OCI-LY7 (cell line): ENCODE results near the gene ABCG4. TPM values are rescaled to one million over a fixed set of nuclear protein-coding genes. Genes with fewer than 3 reads are reported as not detected.
A peak's percentile ranks its signal among the peaks of the same experiment; 100 is the strongest.

Experiments
- BruUV-seq: library from RNA; stranded (reverse); fragments of 400-500 nt; replicated peaks from 2 replicates; lab custom pipeline; 2021; lab: Mats Ljungman, UMichigan
- CTCF ChIA-PET: fragments of 300-600 bp; sonication (Branson Sonifier 250); formaldehyde crosslinking; loops from one replicate; lab custom pipeline; 2022; ENCODE audit warnings: antibody characterized with exemption; ENCODE audit not compliant: unreplicated experiment; lab: Charles Lee
- POLR2A ChIA-PET: fragments of 300-600 bp; sonication (Branson Sonifier 250); formaldehyde crosslinking; loops from one replicate; lab custom pipeline; 2022; ENCODE audit warnings: antibody characterized with exemption; lab: Charles Lee
- DNase-seq: peaks from one replicate; pipeline ENCODE4 v3.0.0-alpha.2; 2015; ENCODE audit warnings: low spot score
- H2AFZ ChIP-seq: fragments of 200-600 bp; sonication (generic), shearing (Covaris generic); 2 replicates; pipeline ENCODE4 v1.6.1; 2014; ENCODE audit warnings: mild to moderate bottlenecking, antibody characterized with exemption, low read length, moderate library complexity
- H3K27ac ChIP-seq: fragments of 200-600 bp; sonication (generic); 2 replicates; pipeline ENCODE4 v1.5.1; 2014; ENCODE audit warnings: mixed run types, low read depth, mild to moderate bottlenecking, moderate library complexity, low read length, inconsistent platforms; ENCODE audit not compliant: poor library complexity, severe bottlenecking
- H3K36me3 ChIP-seq: fragments of 200-600 bp; sonication (generic); 2 replicates; pipeline ENCODE4 v1.6.1; 2014; ENCODE audit warnings: mild to moderate bottlenecking, antibody characterized with exemption, low read length, moderate library complexity, mixed read lengths; ENCODE audit not compliant: insufficient read depth
- H3K4me1 ChIP-seq: fragments of 200-600 bp; sonication (generic); 2 replicates; pipeline ENCODE4 v1.5.1; 2014; ENCODE audit warnings: mild to moderate bottlenecking, low read length; ENCODE audit not compliant: insufficient read depth, poor library complexity, severe bottlenecking
- H3K4me2 ChIP-seq: fragments of 200-600 bp; sonication (generic); 2 replicates; pipeline ENCODE4 v1.6.1; 2014; ENCODE audit warnings: mild to moderate bottlenecking, low read length
- H3K4me3 ChIP-seq: fragments of 200-600 bp; sonication (generic); 2 replicates; pipeline ENCODE4 v1.5.1; 2014; ENCODE audit warnings: mild to moderate bottlenecking, low read depth, low read length; ENCODE audit not compliant: poor library complexity, severe bottlenecking
- H3K79me2 ChIP-seq: fragments of 200-600 bp; sonication (generic); 2 replicates; pipeline ENCODE4 v1.6.1; 2016; ENCODE audit warnings: low read depth, mild to moderate bottlenecking, low read length, moderate library complexity, mixed read lengths; ENCODE audit not compliant: insufficient read depth
- H3K9me2 ChIP-seq: fragments of 200-600 bp; sonication (generic); 2 replicates; pipeline ENCODE4 v1.6.1; 2016; ENCODE audit warnings: mild to moderate bottlenecking, low read length, mixed read lengths; ENCODE audit not compliant: insufficient read depth
- H3K9me3 ChIP-seq: fragments of 200-600 bp; sonication (generic); 2 replicates; pipeline ENCODE4 v1.6.1; 2014; ENCODE audit warnings: mild to moderate bottlenecking, mixed run types, low read length, mixed read lengths
- H4K20me1 ChIP-seq: fragments of 200-600 bp; sonication (generic); 2 replicates; pipeline ENCODE4 v1.6.1; 2014; ENCODE audit warnings: mild to moderate bottlenecking, antibody characterized with exemption, low read length, moderate library complexity, mixed read lengths; ENCODE audit not compliant: insufficient read depth
- EZH2phosphoT487 ChIP-seq: fragments of 200-600 bp; sonication (generic); IDR thresholded peaks from 2 replicates; pipeline ENCODE4 v1.6.1; 2018; ENCODE audit warnings: low read depth, borderline replicate concordance, mild to moderate bottlenecking, mixed run types, antibody characterized with exemption, low read length, moderate library complexity, mixed read lengths
- intact Hi-C: fragments of 100-400 bp; cut with micrococcal nuclease; formaldehyde crosslinking; loops from one replicate; pipeline ENCODE4 v1.10.0; 2022; ENCODE audit not compliant: unreplicated experiment
- total RNA-seq, 2 experiments: library from RNA; depleted of rRNA in 1 of 2; stranded (reverse); fragments of >200 nt in 1 of 2; shearing (Covaris generic) in 1 of 2; gene quantifications; 2 replicates each; pipeline ENCODE4 v1.2.3, GENCODE V29; 2014 to 2022
- TF ChIP-seq, protein P1 (sequence below): fragments of 200-600 bp; sonication (generic); conservative IDR thresholded peaks from 2 replicates; pipeline ENCODE4 v1.5.1; 2014; ENCODE audit warnings: mild to moderate bottlenecking, antibody characterized with exemption, low read length, moderate library complexity, mixed read lengths

ABCG4 gene
- total RNA-seq, 2 experiments from 2014 or later: not detected

DNA sequence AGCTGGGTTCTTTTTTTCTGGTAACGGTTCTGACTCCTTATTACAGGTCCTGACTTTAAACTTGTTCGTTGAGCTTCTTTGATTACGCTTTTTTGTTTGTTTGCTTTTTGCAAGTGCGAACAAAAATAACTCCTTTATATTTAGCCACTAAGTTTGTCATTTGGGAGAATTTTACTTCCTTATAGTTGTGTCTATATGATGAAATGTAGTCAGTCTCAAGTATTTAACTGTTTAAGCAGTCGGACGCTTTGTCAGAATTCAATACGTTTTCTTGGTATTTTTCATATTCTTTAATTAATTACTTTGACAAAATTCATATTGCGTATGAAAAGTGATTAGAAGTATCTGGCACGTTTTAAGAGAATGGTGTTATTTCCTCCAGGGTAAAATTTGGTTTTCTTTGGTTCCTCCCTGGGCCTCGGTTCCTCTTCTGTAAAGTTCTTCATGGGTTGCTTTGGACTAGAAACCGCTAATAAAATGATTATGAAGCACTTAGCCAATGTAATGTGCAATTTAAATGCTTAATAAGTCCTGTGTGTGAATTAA lies 58.6 kb downstream of the ABCG4 start:
- peaks cover 35% of the 10 kb centered on the region for H3K4me1 ChIP-seq
- peak overlapping the region; percentile 83 for H3K4me2 ChIP-seq
- H3K9me2 ChIP-seq: no peaks in the 10 kb centered on the region
- peak overlapping the region; percentile 78 for H3K27ac ChIP-seq
- peaks cover 10% of the 10 kb centered on the region for H3K36me3 ChIP-seq
- CTCF ChIA-PET: no interaction called here
- BruUV-seq: no TSS peak
- H3K9me3 ChIP-seq: no peaks in the 10 kb centered on the region
- DNase-seq: no peak
- H3K79me2 ChIP-seq: peaks cover 57% of the 10 kb centered on the region
- POLR2A ChIA-PET: interaction anchor here (0.6 to 1.0 kb wide), 6 partner anchors 14 to 106 kb away, joined by 3 to 7 read pairs (median 3); no protein-coding TSS in a partner anchor
- H4K20me1 ChIP-seq: no peaks in the 10 kb centered on the region; the same call in 1 of the 2 replicates
- TF ChIP-seq, protein P1, sequence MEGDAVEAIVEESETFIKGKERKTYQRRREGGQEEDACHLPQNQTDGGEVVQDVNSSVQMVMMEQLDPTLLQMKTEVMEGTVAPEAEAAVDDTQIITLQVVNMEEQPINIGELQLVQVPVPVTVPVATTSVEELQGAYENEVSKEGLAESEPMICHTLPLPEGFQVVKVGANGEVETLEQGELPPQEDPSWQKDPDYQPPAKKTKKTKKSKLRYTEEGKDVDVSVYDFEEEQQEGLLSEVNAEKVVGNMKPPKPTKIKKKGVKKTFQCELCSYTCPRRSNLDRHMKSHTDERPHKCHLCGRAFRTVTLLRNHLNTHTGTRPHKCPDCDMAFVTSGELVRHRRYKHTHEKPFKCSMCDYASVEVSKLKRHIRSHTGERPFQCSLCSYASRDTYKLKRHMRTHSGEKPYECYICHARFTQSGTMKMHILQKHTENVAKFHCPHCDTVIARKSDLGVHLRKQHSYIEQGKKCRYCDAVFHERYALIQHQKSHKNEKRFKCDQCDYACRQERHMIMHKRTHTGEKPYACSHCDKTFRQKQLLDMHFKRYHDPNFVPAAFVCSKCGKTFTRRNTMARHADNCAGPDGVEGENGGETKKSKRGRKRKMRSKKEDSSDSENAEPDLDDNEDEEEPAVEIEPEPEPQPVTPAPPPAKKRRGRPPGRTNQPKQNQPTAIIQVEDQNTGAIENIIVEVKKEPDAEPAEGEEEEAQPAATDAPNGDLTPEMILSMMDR: no peak
- no peak for TF ChIP-seq EZH2phosphoT487
- peak overlapping the region; percentile 100 for H3K4me3 ChIP-seq
- intact Hi-C loops: no loop called here
- no peak overlapping the region; the same call in 1 of the 2 replicates for H2AFZ ChIP-seq

DNA sequence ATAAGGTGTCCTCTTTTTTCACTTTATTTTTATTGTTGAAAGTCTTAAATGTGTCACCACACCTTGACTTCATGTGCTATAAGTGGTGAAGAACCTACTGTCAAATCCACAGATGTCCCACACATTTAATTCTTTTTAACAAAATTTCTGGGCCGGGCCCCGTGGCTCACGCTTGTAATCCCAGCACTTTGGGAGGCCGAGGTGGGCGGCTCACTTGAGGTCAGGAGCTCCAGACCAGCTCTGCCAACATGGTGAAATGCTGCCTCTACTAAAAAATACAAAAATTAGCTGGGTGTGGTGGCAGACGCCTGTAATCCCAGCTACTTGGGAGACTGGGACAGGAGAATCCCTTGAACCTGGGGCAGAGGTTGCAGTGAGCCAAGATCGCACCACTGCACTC lies 60.3 kb downstream of the ABCG4 start:
- Histone ChIP-seq H3K36me3 (peaks cover 10% of the 10 kb centered on the region), H3K4me2 (no peak overlapping the region), H4K20me1 (no peaks in the 10 kb centered on the region; the same call in 1 of the 2 replicates), H2AFZ (no peak overlapping the region), H3K9me3 (no peaks in the 10 kb centered on the region), H3K9me2 (no peaks in the 10 kb centered on the region), H3K79me2 (peaks cover 73% of the 10 kb centered on the region), H3K4me3 (no peak overlapping the region), H3K4me1 (peaks cover 35% of the 10 kb centered on the region), H3K27ac (no peak overlapping the region)
- TF ChIP-seq, protein P1: no peak
- TF ChIP-seq EZH2phosphoT487: no peak
- ChIA-PET CTCF (no interaction called here), POLR2A (interaction anchor here (0.6 to 1.9 kb wide), 4 partner anchors 13 to 74 kb away, joined by 3 to 8 read pairs (median 4); no protein-coding TSS in a partner anchor)
- DNase-seq: no peak
- intact Hi-C loops: no loop called here
- BruUV-seq: no TSS peak

DNA sequence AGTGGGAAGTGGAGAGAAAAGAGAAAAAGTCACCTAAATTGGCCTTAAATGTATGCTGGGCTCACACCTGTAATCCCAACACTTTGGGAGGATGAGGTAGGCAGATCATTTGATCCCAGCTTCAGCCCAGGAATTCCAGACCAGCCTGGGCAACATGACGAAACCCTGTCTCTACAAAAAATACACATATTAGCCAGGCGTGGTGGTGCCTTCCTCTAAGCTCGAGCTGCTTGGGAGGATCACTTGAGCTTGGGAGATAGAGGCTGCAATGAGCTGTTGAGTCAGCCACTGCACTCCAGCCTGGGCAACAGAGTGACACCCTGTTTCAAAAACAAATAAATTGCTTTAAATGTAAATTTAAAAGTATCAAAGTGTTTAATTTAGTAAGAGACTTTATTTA lies 61.2 kb downstream of the ABCG4 start:
- Histone ChIP-seq H3K4me1 (peaks cover 29% of the 10 kb centered on the region), H3K79me2 (peaks cover 82% of the 10 kb centered on the region), H3K9me2 (no peaks in the 10 kb centered on the region), H4K20me1 (peaks cover 3% of the 10 kb centered on the region; the same call in 1 of the 2 replicates), H3K9me3 (no peaks in the 10 kb centered on the region), H3K27ac (no peak overlapping the region), H2AFZ (no peak overlapping the region), H3K4me3 (no peak overlapping the region), H3K36me3 (peaks cover 11% of the 10 kb centered on the region), H3K4me2 (no peak overlapping the region)
- intact Hi-C loops: no loop called here
- ChIA-PET POLR2A (interaction anchor here (0.5 to 1.9 kb wide), 5 partner anchors 12 to 594 kb away, joined by 3 to 6 read pairs (median 3); no protein-coding TSS in a partner anchor), CTCF (no interaction called here)
- TF ChIP-seq EZH2phosphoT487: no peak
- TF ChIP-seq, protein P1: no peak
- BruUV-seq: no TSS peak
- DNase-seq: no peak
